GM12864 (cell line): ENCODE results near the gene EXOSC5.
"Not testable (repeated sequence)": the region's sequence is repeated elsewhere in the genome, so short reads cannot be mapped to it uniquely, and the experiment has no call there.

Source experiments
- DNase-seq: peaks from one replicate; pipeline ENCODE4 v3.0.0-alpha.2; 2011; ENCODE audit warnings: low read depth
- H3K4me3 ChIP-seq: 2 replicates; pipeline ENCODE4 v1.5.1; 2011; ENCODE audit warnings: mild to moderate bottlenecking, low read depth, low read length, control low read depth
- CTCF ChIP-seq: IDR thresholded peaks from 2 replicates; pipeline ENCODE4 v1.5.1; 2011; ENCODE audit warnings: low read depth, mild to moderate bottlenecking, moderate library complexity, low read length, control low read depth, inconsistent platforms; ENCODE audit errors: missing control alignments

Gene EXOSC5

GRCh38 chr19:41437944-41438574, 40.9 kb upstream of the EXOSC5 start:
- no peak overlapping the region for H3K4me3 ChIP-seq
- DNase-seq: no peak
- no peak for TF ChIP-seq CTCF

- DNase-seq: no peak
- no peak for TF ChIP-seq CTCF
- no peak overlapping the region for H3K4me3 ChIP-seq
Measured at GRCh38 chr19:41436674-41436951, 39.5 kb upstream of the EXOSC5 start.

GRCh38 chr19:41435936-41436673, 38.9 kb upstream of the EXOSC5 start:
- no peak overlapping the region for H3K4me3 ChIP-seq
- no peak for TF ChIP-seq CTCF
- no peak for DNase-seq

GRCh38 chr19:41435376-41435775, 38.2 kb upstream of the EXOSC5 start:
- not testable (repeated sequence) for DNase-seq, H3K4me3 ChIP-seq

- H3K4me3 ChIP-seq: no peak overlapping the region
- TF ChIP-seq CTCF: no peak
- DNase-seq: no peak
Measured at GRCh38 chr19:41434450-41434849, 37.3 kb upstream of the EXOSC5 start.

- no peak overlapping the region for H3K4me3 ChIP-seq
- no peak for TF ChIP-seq CTCF
- no peak for DNase-seq
Measured at GRCh38 chr19:41433171-41433570, 36.0 kb upstream of the EXOSC5 start.

- no peak for DNase-seq
- peak; percentile 11 for TF ChIP-seq CTCF
- H3K4me3 ChIP-seq: no peak overlapping the region
Measured at GRCh38 chr19:41431426-41432386, 34.5 kb upstream of the EXOSC5 start.
